NCI-H1930 (cell line): Measurements from ENCODE around the gene BPIFB3.

Experiments
- DNase-seq, 2 experiments: peaks; one replicate each; lab custom pipeline; 2025; lab: John Stamatoyannopoulos, UW

BPIFB3 gene

DNA sequence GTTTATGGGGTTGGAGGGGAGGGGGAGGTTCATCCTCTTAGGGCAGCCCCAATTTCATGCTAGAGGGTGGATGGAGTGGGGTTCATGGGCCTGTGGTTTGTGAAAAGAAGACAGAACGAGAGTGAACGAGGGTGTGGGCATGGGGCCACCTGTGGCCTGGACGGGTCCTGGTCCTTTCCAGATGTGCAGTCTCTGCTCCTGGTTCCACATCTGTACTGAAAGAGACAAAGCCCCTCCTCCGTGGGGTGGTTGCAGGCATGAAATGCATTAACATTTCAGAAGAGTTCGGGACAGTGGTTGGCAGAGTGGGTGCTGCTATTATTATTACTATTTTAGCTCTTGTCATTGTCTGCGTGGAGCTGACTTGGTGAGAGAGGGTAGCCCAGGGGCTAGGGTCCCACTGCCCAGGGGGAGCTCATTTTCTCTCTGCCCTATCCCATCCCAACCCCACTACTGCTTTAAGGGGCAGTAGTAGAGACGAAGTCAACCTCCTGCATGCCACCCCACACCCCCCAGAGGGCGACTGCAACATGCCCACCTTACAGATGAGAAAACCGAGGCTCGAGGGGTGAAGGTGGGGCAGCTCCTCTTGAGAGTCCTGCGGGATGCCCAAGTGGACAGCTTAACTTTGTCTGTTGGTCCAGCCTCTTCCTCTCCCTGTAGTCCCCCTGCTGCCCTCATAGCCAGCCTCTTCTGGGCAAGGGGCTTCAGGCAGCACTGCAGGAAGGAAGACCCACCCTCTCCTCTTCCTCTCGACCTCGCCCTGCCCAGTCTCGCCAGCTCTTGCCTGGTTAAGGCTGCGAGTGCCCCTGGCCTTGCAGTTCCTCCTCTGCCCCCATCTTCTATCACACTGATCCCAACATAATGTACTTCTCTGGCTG, 37.8 kb upstream of the BPIFB3 start:
- no peak for DNase-seq

DNA sequence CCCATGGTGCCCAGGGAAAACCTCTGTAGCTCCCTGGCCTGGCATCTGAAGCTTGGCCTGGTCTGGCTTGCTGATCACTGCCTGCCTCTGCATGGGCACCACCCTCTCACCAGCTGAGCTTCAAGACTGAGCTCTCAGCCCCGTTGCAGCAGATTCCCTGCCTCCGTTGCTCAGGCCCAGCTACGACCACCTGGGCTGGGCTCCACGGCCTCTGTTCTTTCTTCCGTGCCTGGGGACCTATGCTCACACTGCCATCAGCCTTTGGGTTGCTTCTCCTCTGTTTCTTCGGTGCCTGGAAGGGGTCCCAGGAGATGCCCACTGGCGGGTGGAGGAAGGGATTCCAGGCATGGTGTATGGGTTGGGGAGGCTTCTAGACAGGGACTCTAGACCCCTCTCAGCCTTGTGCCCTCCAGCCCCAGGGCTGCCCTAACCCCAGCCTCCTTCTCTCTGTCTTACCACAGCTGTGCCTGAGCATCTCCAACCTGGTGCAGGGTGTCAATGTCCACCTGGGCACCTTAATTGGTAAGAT, 37.1 kb upstream of the BPIFB3 start:
- DNase-seq, result no peak

DNA sequence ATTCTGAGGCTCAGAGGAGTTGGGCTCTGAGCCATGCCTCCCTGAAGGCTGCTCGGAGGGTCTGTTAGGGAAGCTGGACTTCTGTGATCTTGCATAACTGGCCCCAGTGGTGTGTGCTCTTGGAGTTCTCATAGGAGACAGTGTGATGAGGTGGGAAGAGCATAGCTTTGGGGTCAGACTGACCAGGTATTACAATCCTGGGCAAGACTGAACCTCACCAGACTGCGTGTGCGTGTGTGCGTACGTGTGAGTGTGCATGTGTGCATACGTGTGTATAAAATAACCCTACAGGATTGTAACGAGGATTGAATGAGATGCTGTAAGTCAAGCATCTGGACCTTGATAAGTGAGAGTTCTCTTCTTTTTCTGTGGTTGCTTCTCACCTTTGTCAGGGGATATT, 36.2 kb upstream of the BPIFB3 start:
- DNase-seq, result no peak

DNA sequence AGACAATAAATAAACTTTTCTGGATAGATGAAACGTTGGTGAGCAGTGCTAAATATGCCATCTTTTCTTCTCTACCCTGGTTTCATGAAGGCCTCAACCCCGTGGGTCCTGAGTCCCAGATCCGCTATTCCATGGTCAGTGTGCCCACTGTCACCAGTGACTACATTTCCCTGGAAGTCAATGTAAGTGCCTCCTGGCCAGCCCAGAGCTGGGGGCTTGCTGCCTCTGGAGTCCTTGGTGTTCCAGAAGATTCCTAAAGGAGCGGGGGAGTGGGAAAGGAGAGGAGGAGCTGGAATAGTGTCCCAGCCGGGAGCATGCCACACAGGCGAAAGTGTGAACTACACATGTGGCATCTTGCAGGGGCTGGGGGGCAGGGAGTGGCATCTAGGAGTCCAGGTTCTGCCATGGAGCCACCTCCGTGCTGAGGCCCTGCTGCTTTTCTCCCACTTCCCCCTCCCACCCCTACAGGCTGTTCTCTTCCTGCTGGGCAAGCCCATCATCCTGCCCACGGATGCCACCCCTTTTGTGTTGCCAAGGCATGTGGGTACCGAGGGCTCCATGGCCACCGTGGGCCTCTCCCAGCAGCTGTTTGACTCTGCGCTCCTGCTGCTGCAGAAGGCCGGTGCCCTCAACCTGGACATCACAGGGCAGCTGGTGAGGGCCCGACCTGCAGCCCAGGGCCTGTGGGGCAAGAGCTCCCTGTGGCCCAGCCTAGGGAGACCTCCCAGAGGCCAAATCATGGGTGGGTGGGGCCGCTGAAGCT, 35.4 kb upstream of the BPIFB3 start:
- DNase-seq, result no peak

DNA sequence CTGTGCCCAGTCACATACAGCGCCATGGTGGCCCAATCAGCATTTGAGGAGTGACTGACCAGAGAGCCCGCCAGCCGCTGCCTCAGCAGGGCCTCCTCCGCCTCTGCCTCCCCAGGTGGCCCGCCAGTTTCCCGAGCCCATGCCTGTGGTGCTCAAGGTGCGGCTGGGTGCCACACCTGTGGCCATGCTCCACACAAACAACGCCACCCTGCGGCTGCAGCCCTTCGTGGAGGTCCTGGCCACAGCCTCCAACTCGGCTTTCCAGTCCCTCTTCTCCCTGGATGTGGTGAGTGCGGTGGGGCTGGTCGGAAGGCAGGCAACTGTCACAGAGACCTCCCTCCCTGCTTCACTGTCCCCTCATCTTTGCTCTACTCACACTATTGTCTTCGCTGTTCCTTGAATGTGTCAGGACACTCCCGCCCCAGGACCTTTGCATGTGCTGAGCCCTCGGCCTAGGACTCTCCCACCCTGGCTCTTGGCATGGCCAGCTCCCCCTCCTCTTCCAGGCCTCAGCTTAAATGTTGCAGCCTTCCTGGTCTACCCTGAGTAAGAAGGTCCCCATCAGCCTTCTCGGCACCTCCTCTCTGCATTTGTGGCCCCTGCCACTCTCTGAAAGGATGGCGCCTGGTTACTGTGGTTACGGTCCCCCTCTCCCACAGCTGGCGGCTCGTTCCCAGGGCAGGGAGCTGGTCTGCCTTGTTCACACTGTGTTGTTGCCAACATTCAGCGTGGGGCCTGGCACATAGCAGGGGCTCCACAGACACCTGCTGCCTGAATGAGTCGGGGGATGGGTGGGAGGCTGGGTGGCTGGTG, 34.0 kb upstream of the BPIFB3 start:
- DNase-seq, result no peak

DNA sequence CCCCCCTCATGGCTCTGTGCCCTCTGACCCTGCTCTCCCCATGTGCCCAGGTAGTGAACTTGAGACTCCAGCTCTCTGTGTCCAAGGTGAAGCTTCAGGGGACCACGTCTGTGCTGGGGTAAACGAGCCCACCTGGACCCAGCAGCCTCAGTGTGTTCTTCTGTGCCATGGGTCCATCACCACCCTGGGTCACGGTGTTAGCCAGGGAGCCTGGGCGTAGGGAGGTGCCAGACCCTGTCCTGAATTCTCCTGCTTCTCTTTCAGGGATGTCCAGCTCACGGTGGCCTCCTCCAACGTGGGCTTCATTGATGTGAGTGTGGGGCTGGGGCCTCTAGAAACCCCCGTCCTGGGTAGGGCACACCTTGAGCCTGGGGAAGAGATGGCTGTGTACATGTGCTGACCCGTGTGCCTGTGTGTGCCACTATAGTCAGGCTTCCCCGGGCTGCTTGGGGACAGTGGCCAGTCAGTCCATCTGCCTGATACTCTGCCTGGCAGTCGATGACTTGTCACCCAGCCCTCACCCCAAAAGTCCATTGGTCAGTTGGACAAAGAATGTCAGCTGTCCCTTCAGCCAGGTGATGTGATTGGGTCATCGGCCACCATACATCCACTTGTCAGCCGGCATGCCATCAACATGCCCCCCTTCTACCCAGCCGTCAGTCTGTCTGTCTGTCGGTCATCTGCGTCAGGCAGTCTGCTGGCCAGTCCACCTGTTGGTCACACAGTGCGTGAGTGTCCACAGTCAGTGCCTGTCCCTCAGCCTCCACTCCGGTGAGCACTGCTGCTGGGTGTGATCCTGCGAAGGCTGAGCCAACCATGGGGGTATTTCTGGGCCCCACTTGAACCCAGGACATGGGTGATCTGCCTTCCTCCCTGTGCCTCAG, 33.2 kb upstream of the BPIFB3 start:
- DNase-seq, result no peak

DNA sequence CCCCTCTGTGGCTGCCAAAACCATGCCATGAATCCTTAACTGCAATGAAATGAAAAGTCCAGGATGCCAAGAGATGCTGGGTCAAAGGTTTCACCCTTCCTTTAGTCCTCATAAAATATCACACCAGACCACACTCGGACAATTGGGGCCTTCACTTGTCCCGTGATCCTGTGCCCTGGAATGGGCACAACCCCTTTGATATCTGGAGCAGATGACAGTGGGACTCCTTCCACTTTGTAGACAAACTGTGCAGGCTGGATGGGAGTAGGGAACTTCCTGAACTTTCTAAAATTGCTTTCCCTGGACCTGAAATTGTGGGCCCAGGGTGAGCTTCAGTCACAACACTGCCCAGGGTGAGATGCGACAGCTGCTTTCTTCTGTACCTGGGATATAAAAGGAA, 31.8 kb upstream of the BPIFB3 start:
- DNase-seq, result no peak

DNA sequence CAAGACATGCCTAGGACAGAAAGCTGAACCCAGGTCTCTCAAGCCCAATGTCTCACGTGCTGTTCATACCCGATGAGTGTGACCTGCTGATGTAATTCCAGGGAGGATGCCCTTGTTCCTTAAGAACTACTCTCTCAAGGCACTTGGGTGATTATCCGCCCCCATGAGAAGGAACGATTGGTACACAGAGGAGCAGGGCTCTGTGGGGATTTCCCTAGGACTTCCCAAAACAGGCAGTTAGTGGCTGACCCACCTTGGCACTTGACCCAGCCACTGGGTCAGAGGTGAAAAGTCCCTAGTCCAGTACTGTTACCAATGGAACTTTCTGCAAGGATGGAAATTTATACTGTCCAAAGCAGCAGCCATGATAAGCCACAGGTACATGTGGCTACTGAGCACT, 31.4 kb upstream of the BPIFB3 start:
- no peak for DNase-seq

DNA sequence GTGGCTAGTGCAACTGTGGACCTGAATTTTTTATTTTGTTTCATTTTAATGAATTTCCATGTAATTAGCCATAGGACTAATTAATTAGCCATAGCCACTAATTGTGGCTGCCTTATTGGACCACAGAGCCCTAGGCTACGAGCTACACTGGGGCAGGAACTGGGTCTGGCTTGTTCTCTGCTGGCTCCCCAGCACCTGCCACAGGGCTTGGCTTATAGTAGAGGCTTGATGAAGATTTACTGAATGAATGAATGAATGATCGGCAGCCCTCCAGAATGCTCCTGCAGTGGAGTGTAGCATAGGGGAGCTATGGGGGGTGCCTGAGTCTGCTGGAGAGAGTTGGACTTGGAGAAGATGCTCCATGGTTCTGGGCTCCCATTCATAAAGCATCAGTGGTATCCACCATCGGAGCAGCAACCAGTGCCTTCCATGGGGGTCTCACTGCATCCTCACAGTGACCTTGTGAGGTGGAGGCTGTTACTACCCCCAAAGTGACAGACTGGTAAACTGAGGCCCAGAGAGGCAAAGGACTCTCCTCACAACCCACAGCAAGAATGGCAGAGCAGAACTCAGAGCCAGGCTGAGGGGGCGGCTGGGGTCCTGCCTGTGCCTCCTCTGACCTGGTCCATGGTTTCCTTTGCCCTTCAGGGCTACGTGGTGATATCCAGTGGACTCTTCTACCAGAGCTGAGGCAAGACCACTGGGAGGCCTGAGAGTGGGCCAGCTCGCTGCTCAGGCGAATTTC, 30.8 kb upstream of the BPIFB3 start:
- DNase-seq, result no peak

DNA sequence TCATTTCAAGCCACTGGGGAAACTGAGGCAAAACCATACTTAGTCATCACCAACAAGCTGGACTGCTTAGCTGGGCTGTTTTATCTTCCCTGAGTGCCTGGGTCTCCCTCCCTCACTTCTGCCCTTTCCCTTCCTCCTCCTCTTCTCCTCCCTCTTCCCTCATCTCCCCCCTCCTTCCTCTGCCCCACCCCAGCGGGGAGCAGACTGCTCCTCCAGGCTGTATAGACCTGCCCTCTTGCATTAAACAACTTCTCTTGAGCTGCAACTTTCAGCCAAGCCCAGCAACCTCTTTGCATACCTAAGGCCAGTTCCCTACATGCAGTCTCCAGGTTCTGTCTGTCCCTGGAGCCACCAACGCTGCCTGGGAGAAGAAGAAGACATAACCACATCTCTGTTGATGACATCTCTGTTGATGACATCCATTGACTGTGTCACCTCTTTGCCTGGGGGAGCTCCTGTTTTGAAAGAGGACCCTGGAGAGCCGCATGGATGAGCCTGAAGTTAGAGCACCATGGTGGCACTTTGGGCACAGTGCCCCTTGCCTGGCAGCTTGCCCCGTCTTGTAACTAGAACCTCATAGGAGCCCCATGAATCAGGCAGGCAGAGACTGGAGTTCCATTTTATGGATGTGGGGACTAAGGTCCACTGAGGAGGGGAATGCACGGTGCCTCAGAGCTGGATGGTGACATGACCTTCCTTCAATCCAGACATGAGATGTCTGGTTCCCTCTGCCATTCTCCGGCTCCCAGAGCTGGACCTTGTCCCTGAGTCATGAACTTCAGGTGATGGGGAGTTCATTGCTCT, 30.1 kb upstream of the BPIFB3 start:
- no peak for DNase-seq

DNA sequence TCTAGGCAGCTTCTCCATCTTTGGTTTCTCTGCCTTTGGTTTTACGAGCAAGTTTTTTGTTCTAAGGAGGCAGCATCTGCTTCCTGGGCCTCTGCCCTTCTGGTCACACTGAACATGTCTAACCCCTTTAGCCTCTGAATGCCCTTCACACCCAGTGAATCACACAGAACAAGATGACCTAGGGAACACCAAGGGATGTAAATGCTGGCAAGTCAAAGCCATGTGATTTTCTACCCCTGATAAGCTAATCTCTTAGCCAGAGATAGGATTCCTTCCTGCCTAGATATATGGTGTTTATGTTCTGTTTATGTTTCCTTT, 29.5 kb upstream of the BPIFB3 start:
- no peak for DNase-seq

DNA sequence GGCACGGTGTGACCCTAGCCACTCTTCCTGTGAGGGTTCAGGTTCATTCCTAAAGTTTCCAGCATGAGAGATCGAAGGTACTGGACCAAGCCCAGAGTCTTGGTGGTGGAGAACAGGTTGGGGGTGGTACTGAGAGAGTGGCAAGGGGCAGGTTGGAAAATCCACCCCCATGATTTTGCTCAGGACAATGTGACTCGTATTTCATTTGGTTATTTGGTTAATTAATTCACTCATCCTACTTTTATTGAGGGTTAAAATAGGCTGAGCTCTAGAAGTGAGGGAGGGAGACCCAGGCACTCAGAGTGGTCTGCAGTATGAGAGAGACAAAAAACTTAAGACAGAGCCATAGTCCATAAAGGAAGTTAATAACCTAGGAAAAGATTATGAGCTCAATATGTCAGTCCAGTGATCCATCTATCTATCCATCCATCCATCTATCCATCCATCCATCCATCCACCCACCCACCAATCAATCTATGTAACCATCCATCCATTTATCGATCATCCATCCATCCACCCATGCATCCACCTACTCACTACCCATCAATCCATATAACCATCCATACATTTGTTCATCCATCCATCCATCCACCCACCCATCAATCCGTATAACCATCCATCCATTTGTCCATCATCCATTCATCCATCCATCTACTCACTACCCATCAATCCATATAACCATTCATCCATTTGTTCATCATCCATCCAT, 28.9 kb upstream of the BPIFB3 start:
- DNase-seq, result no peak

DNA sequence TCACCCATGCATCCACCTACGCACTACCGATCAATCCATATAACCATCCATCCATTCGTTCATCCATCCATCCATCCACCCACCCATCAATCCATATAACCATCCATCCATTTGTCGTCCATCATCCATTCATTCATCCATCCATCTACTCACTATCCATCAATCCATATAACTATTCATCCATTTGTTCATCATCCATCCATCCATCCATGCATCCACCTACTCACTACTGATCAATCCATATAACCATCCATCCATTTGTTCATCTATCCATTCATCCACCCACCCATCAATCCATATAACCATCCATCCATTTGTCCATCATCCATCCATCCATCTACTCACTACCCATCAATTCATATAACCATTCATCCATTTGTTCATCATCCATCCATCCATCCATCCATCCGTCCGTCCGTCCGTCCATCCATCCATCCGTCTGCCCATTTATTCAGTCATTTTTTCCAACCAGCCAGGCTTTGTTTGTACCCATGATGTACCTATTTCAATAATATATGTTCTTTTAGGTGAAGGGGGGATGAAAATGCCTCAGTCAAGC, 28.3 kb upstream of the BPIFB3 start:
- DNase-seq, result no peak

DNA sequence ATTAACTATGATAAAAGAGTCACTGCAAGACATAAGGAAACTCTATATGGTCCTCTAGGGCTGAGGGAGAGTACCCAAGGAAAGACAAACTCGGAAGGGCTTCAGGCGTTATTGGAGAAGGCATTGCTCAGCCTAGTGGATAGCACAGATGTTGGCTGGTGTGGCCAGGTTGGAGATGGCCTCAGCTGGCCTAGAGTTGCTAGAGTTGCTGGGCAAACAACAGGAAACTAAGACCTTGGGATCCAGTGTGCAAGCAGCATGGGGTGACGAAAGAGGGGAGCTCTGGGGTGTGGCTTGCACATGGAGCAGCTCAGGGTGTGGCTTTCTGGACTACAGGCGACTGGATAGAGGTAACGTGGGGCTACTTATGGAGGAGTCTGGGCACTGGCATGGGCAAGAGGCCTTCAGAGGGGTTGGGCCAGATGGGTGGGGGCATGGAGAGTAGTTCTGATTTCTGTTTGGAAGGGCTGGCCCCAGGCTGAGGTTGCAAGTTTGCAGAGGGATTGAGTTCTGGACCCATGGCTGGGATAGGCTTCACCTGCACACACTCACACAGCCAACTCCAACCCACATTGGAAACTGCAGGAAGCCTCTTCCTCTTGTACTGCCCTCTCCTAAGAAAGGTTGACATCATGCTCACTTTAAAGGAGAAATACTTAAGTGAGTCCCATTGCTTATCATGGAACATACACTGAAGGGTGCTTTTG, 27.5 kb upstream of the BPIFB3 start:
- DNase-seq, result no peak

DNA sequence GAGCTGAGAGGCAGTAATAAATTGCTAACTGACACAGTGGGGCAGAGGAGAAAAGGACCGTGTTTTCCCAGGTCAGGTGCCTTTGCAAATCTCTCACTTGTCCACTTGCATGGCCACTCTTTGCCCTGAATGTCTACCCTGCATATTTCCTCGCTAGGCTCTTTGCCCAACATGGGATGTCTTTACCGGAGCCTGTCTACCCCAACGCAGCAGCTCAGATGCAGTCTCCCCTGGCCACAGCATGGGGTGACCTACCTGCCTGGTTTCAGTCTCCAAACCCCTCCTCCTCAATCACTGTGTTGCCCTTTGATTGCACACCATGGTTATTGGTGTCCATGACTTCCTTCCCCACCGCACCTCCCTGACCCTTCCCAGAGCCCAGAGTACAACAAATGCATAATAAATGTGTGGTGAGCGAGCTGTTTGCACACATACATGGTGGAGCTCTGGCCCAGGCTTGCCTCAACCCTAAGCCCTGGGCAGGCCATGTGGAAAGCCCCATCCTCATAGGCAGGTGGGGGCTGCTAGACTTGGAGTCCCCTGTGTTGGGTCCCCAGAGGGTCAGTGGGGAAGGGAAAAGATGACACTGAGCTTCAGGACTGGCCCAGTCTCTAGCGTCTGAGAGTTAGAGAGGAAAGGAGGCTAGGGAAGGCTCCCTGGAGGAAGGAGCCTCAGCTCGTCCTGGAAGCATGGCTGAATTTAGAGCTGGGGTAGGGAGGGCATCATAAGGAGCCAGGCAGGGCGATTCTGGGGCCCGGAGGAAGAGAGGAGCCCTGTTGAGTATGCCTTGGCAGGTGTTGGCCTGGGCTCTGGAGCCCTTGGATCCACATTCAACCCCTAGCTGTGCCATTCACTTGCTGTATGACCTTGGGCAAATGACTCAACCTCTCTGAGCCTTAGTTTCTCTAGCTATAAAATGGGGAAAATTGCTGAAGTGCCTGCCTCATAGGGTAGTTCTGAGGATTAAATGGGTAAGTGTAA, 26.6 kb upstream of the BPIFB3 start:
- no peak for DNase-seq

DNA sequence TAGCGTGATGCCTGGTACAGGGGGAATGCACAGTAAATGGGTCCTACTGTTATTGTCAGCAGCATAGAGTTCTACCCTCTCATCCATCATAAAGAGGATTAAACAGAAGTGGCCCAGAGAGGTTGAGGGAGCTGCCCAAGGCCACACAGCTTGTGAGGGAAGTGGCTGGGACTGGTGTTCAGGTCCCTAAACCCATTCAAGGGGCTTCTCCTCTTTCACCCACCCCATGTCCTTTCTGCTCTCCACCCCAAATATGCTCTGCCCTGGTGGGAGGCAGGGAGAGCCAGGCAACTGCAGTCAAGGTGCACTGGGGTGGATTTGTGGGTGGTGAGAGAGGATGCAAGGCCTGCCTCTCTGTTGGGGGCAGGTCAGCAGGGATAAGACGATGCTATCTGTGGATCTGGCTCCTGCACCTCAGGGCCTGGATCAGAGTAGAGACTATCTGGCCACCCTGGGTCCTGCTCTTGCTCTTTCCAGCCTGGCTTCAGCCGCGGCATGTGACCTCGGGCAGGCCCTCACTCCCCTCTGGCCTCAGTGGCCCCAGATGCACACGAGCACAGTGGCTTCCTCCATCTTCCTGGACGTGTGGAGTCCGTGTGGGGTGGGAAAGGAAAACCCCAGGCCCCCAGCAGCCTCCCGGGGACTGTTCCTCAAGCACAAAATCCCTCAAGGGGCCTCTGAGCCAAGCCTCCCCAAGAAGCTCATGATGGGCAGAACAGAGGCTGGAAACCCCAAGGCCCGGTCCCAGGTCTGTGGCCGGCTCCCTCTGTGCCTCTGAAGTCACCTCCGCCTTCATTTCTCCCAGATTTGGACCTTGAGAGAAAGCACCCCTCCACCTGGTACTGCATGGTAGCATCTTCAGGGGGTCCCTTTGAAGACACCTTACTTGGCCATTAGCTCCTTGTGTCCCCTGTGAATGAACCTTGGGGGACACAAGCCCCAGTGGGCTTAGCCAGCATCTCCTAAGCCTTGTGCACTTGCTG, 25.6 kb upstream of the BPIFB3 start:
- no peak for DNase-seq
